GM21576 (cell line): Measurements from ENCODE around the gene CDH13.

ENCODE experiments used
- ATAC-seq: cut with Tn5 transposase; IDR thresholded peaks from one replicate; pipeline ENCODE4 v1.9.1; 2021; ENCODE audit warnings: mild to moderate bottlenecking, moderate library complexity; ENCODE audit not compliant: unreplicated experiment

CDH13 gene

GRCh38 chr16:83839561-83839960 is 1212.8 kb downstream of the CDH13 start:
- ATAC-seq: no peak

DNA sequence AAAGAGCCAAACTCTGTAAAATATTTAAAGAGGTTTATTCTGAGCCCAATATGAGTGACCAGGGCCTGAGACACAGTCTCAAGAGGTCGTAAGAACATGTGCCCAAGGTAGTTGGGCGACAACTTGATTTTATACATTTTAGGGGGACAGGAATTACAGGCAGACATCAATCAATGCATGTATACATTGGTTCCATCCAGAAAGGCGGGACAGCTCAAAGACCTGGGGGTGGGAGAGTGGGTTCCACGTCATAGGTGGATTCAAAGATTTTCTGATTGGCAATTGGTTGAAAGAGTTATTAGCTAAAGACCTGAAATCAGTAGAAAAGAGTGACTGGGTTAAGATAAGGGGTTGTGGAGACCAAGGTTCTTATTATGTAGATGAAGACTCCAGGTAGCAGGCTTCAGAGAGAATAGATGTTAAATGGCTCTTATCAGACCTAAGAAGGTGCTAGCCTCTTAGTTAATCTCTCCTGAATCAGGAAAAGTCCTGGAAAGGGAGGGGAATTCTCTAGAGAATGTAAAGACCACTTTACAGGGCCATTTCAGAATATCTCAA is 1213.4 kb downstream of the CDH13 start:
- ATAC-seq: no peak

DNA sequence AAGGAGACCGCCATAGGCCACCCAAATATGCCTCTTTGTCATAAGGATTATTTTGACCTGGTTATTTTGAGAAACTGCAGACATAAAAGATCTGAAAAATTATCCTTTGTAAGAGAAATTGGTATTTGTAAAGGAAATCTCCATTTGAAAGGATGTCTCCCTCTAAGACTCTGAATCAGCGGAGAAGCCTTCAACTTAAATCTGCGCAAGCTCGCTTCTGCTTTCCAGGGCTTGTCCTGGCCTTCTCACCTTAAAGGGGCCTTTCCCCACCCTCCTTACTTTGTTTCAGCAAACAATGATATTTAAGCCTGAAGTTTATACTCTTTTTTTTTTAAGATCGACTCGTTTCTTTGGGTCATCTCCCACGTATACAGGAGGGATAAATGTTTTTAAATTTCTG is 1215.5 kb downstream of the CDH13 start:
- ATAC-seq: no peak

GRCh38 chr16:83842756-83843507 is 1216.2 kb downstream of the CDH13 start:
- no peak for ATAC-seq

GRCh38 chr16:83843657-83844056 is 1216.9 kb downstream of the CDH13 start:
- no peak for ATAC-seq

GRCh38 chr16:83845263-83845662 is 1218.5 kb downstream of the CDH13 start:
- no peak for ATAC-seq

- ATAC-seq: no peak
Observed at GRCh38 chr16:83847371-83848225, 1220.8 kb downstream of the CDH13 start.

- no peak for ATAC-seq
Observed at GRCh38 chr16:83849421-83849820, 1222.7 kb downstream of the CDH13 start.
